HG03460 (cell line): ENCODE results near the gene ALX4.

Experiments
- ATAC-seq: cut with Tn5 transposase; IDR thresholded peaks from one replicate; pipeline ENCODE4 v1.9.1; 2021; ENCODE audit not compliant: unreplicated experiment

ALX4 gene

GRCh38 chr11:44269369-44270351 is 40.3 kb downstream of the ALX4 start:
- ATAC-seq, result no peak

DNA sequence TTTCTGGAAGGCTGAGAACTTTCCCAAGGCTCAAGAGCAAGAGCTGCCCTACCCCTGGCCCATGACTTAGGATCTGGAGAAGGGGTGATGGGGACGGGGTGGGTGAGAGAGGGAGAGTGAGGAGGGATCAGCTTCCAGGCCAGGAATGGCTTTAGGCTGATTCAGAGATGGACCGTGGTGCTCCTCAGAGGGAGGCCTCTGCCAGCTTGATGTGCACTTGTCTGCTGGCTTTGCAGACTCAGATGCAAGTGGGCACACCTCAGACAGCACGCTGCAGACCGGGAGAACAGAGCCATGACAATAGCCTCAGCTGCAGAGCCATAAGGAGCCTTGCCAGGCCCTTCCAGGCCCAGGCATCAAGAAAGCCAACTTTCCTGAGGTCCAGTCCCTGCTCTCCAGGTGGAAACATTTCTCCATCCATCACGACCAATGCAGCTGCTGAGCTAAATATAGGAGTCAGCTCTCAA is 41.3 kb downstream of the ALX4 start:
- ATAC-seq, result no peak

GRCh38 chr11:44267750-44268613 is 42.0 kb downstream of the ALX4 start:
- no peak for ATAC-seq

DNA sequence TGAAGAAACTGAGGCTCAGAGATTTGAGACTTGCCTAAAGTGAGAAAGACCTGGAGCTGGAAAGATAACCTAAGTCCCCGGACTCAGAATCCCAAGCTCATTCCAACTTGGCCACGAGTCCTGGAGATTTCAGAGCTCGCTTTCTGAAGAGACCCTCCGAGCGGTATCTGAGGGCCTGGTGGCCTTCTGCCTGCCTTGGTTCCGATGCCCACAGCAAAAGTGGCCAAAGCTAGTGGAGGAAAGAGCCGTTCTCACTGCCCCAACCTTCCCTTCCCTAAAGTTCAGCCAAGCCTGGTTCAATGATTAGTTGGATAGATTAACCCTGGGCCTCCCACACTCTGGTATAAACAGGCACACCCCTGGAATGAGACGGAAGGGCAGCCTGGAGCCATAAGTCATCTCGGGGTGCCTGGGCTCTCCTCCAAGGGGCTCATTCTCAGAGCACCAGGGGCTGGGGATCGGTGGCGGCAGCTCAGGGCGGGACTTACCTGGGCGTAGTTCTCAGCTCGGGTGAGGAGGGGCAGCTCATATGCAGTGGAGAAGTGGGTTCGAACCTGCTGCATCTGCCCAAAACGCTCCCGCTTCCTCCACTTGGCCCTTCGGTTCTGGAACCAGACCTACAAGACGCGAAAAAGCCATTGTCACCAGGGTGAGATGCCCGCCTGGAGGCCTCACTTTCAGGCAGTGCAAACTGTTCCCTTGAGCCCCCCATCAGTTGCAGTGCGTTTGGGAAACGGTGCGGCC is 42.8 kb downstream of the ALX4 start:
- ATAC-seq, result no peak

- ATAC-seq, result no peak
Measured at GRCh38 chr11:44266056-44266780, 43.7 kb downstream of the ALX4 start.

DNA sequence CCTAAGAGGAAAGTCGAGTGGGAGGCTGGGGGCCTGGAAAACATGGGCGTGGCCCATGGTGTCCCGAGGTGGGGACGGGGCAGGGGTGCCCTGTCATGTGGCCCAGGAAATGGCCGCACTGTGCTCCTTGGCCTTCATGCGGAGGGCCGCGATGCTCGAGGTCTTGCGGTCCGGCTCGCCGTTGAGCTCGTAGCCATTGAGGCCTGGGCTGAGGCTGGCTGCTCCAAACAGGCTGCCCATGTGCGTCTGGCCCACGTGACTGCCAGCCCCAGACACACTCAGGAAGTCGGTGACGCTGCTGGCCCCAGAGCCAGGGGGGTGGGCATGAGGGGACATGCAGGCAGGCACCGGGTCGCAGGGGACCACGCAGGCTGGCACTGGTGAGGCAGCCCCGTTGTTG is 45.2 kb downstream of the ALX4 start:
- no peak for ATAC-seq

- ATAC-seq, result no peak
Measured at GRCh38 chr11:44264438-44264749, 45.5 kb downstream of the ALX4 start.

DNA sequence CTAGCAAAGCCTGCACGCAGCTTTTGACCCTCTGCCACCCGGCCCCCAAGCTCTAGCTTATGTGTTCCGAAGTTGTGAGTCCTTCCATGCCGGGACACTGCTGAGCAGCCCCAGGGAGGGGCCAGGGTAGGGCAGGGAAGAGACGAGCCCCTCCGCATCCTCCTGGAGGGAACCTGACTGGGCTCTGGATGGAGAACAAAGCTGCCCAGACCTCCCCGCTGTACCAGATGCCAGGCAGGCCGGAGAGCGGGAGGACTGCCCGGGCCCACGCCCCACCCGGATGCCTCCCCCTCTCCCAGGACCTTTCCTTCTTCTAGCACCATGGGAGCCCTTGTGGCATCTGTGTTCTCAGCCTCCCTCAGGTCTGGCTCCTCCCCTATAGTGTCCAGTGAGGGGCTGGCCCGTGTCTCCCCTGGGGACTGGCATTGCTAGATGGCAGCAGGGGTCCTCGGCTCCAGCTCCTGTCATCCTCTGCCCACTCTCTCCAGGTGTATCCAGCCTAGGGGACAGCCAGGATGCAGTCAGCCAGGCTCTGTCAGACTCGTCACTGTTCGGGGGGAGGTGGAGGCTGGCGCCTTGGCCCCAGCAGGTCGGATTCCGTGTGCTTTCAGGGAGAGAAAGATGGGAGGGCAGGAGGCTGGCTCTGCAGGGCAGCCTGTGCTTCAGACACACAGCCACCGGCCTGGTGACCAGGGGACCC is 46.1 kb downstream of the ALX4 start:
- no peak for ATAC-seq

DNA sequence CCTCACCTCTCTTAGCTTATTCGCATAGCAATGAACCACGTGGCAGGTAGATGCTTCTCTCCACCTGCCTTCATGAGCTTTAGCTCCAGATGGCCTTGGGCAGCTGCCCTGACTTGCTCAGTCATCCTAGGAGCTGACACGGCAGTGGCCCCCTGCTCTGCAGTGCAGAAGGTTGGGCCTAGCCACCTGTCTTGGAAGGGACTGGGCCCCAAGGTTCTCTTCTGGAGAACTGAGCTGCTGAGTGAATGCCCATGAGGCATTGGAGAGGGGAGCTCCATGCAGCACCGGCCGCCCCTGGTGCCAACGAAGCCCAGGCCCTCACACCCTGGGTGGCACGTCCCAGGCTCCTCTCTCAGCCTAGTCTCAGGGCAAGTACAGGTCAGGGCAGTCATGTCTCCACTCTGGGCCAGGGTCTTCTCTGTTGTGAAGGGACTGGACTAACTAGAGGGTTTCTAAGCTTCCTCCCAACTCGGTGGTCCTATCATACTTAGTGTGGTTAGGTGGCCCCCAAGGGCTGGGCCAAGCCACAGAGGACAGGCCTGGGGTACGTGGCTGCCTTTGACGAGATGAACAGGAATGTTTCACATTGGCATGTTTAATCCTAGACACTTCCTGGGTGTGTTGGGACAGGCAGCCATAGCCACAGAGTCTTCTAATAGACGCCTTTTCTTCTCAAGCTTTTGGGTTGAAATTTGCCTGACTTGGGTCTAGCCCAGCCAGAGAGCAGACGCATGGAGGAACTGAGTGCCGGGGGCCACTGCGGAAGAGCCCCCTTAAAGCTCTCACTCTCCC is 47.9 kb downstream of the ALX4 start:
- no peak for ATAC-seq

GRCh38 chr11:44260081-44260480 is 49.9 kb downstream of the ALX4 start:
- ATAC-seq, result no peak

- ATAC-seq, result no peak
Measured at GRCh38 chr11:44258839-44259420, 51.0 kb downstream of the ALX4 start.

- ATAC-seq, result no peak
Measured at GRCh38 chr11:44258190-44258489, 51.8 kb downstream of the ALX4 start.

DNA sequence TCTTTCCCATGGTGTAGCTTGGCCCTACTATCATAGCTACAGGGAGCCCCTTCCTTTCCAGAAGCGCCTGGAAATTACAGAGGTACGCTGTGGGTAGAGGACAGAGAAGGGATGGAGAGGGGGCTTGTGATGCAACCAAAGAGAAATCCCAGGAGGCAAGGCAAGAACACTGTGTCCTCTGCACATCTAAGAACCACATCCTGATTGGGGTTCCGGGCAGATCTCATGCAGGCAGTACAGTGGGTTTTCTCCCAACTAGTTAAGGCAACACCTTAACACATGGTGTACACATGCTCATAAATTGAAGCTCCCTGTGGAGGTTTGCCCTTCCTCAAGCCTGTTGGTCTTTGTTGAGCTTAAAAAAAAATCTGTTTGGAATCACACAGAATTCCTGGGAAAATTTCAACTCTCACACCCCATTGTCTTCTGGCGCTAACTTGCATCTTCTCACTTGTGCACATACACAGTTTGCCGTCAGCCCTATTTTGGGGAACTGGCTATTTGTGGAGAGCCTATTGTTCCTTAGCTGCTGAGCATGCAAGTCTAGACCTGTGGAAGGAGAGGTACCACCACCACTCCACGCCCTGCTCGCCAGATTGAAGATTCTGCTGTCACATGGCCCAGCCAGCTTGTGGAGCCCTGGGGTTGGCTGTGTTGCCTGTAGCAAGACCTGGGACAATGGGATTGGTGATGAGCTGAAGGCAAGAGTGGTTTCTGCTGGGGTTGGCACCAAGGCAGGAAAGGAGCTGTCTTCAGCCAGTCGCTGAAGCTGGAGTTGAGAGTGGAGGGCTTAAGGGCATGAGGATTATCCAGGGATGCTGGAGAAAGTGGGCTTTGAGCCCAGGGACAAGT is 52.4 kb downstream of the ALX4 start:
- no peak for ATAC-seq

DNA sequence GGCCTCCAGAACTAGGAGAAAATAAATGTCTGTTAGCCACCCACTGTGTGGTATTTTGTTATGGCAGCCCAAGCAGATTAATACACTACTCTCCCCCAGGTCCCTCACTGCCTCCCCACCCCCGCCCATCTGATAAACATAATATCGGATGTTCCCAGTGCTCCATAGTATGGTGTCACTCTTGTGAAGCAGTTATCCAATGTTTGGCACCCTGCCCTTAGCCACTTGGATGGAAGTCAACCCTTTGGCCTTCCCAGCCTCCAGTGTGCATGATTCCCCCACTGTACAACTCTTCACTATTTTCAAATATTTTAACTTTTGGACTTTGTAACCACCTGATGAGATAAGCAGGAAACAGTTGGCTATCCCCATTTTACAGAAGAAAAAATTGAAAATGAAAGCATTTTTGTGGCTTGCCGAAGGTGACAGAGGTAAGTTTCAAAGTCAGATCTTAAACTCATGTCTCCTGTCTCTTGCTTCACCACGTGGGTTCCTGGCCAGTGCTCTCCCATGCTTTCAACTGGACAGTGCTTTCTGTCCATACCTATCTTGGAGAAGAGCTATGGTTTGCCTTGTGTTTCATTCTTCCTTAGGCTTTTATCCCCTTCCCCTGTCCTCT is 53.2 kb downstream of the ALX4 start:
- no peak for ATAC-seq

GRCh38 chr11:44255406-44256071 is 54.4 kb downstream of the ALX4 start:
- ATAC-seq, result no peak

DNA sequence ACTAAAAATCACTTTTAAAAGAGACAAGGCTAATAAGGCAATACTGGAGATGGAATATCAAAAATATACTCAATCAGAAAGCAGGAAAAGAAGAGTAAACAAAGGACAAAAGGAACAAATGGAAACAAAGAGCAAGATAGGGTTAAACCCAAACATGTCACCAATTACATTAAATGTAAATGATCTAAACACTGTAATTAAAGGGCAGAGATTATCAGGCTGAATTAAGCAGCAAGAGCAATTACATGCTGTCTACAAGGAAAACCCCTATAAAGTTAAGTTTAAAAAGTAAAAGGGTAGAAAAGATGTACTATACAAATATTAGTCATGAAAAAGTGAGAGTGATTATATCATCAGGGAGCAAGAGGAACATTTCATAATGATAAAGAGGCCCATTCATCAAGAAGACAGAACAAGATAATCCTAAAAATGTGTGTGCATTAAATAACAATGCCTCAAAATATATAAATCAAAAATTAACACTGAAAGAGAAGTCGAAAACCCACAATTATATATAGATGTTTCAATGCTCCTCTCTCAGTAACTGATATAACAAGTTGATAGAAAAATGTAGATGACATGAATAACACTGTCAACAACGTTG is 56.8 kb downstream of the ALX4 start:
- no peak for ATAC-seq

GRCh38 chr11:44250421-44250820 is 59.5 kb downstream of the ALX4 start:
- no peak for ATAC-seq
